Measurements from ENCODE around the gene PDCD1. TPM values are rescaled to one million over a fixed set of nuclear protein-coding genes. Genes with fewer than 3 reads are reported as not detected.

Gene PDCD1
- total RNA-seq, 1 donor from 2014 or later, result not detected

GRCh38 chr2:241864168-241864849 lies 5.6 kb upstream of the PDCD1 start:
- H3K4me3 Mint-ChIP-seq (ENCODE audit: unreplicated experiment), result no peak overlapping the region
- TF ChIP-seq CTCF (IDR thresholded peaks at IDR 0.05), result no peak
- no peak for DNase-seq (ENCODE audit: low spot score)
- H3K27me3 Mint-ChIP-seq (ENCODE audit: low read depth), result peaks cover 28% of the 10 kb centered on the region
- peak overlapping the region; percentile 45 for H3K27ac Mint-ChIP-seq (ENCODE audit: unreplicated experiment)
- H3K9me3 Mint-ChIP-seq (ENCODE audit: low read depth), result no peaks in the 10 kb centered on the region
- no peaks in the 10 kb centered on the region for H3K4me1 Mint-ChIP-seq (ENCODE audit: low read depth)
- no peaks in the 10 kb centered on the region for H3K36me3 Mint-ChIP-seq (ENCODE audit: low read depth)

GRCh38 chr2:241863536-241863954 lies 4.9 kb upstream of the PDCD1 start:
- Mint-ChIP-seq H3K27ac (ENCODE audit: unreplicated experiment) (no peak overlapping the region), H3K36me3 (ENCODE audit: low read depth) (no peaks in the 10 kb centered on the region), H3K27me3 (ENCODE audit: low read depth) (peaks cover 28% of the 10 kb centered on the region), H3K4me1 (ENCODE audit: low read depth) (no peaks in the 10 kb centered on the region), H3K9me3 (ENCODE audit: low read depth) (no peaks in the 10 kb centered on the region), H3K4me3 (ENCODE audit: unreplicated experiment) (no peak overlapping the region)
- TF ChIP-seq CTCF (IDR thresholded peaks at IDR 0.05), result no peak
- DNase-seq (ENCODE audit: low spot score), result no peak

GRCh38 chr2:241862775-241863535 lies 4.3 kb upstream of the PDCD1 start:
- Mint-ChIP-seq H3K27ac (ENCODE audit: unreplicated experiment) (no peak overlapping the region), H3K4me3 (ENCODE audit: unreplicated experiment) (no peak overlapping the region), H3K4me1 (ENCODE audit: low read depth) (no peaks in the 10 kb centered on the region), H3K36me3 (ENCODE audit: low read depth) (no peaks in the 10 kb centered on the region), H3K27me3 (ENCODE audit: low read depth) (peaks cover 24% of the 10 kb centered on the region), H3K9me3 (ENCODE audit: low read depth) (no peaks in the 10 kb centered on the region)
- DNase-seq (ENCODE audit: low spot score), result no peak
- TF ChIP-seq CTCF (IDR thresholded peaks at IDR 0.05), result no peak

GRCh38 chr2:241862093-241862492 lies 3.4 kb upstream of the PDCD1 start:
- no peaks in the 10 kb centered on the region for H3K9me3 Mint-ChIP-seq (ENCODE audit: low read depth)
- H3K4me1 Mint-ChIP-seq (ENCODE audit: low read depth), result no peaks in the 10 kb centered on the region
- no peaks in the 10 kb centered on the region for H3K36me3 Mint-ChIP-seq (ENCODE audit: low read depth)
- no peak for TF ChIP-seq CTCF (IDR thresholded peaks at IDR 0.05)
- peak; percentile 43 for DNase-seq (ENCODE audit: low spot score)
- no peak overlapping the region for H3K4me3 Mint-ChIP-seq (ENCODE audit: unreplicated experiment)
- no peak overlapping the region for H3K27ac Mint-ChIP-seq (ENCODE audit: unreplicated experiment)
- H3K27me3 Mint-ChIP-seq (ENCODE audit: low read depth), result peaks cover 23% of the 10 kb centered on the region

GRCh38 chr2:241861264-241861663 lies 2.6 kb upstream of the PDCD1 start:
- Mint-ChIP-seq H3K4me1 (ENCODE audit: low read depth) (no peaks in the 10 kb centered on the region), H3K27me3 (ENCODE audit: low read depth) (peaks cover 23% of the 10 kb centered on the region), H3K9me3 (ENCODE audit: low read depth) (no peaks in the 10 kb centered on the region), H3K27ac (ENCODE audit: unreplicated experiment) (no peak overlapping the region), H3K4me3 (ENCODE audit: unreplicated experiment) (no peak overlapping the region), H3K36me3 (ENCODE audit: low read depth) (no peaks in the 10 kb centered on the region)
- DNase-seq (ENCODE audit: low spot score), result no peak
- no peak for TF ChIP-seq CTCF (IDR thresholded peaks at IDR 0.05)

Data from chondrocyte (in vitro differentiated cells).